Measurements from ENCODE around the gene DISC1.

GRCh38 chr1:231943084-231943483 lies 316.5 kb downstream of the DISC1 start:
- TF ChIP-seq POLR2A (IDR thresholded peaks at IDR 0.05): no peak
- no peak for TF ChIP-seq CTCF (IDR thresholded peaks at IDR 0.05)
